Mesenchymal stem cell (in vitro differentiated cells and primary cell): Measurements from ENCODE around the gene LEUTX.

Experiments used
- DNase-seq: peaks from one replicate; pipeline ENCODE4 v3.0.0-alpha.2; 2013
- H2AFZ ChIP-seq: one replicate; pipeline ENCODE4 v1.6.1; 2013; ENCODE audit warnings: low read depth, mild to moderate bottlenecking, control low read depth, inconsistent platforms, low read length, moderate library complexity
- H2AK5ac ChIP-seq: 2 replicates; pipeline ENCODE4 v1.6.1; 2013; ENCODE audit warnings: low read length, moderate library complexity, mild to moderate bottlenecking, inconsistent platforms; ENCODE audit not compliant: severe bottlenecking
- H2BK120ac ChIP-seq: one replicate; pipeline ENCODE4 v1.6.1; 2013; ENCODE audit warnings: low read depth, mild to moderate bottlenecking, inconsistent platforms, low read length, moderate library complexity
- H2BK12ac ChIP-seq, 2 experiments: one replicate each; pipeline ENCODE4 v1.6.1; 2013; ENCODE audit warnings: inconsistent platforms in 2 of 2, low read length in 2 of 2, mild to moderate bottlenecking in 2 of 2, moderate library complexity in 2 of 2, control low read depth in 1 of 2
- H2BK15ac ChIP-seq: one replicate; pipeline ENCODE4 v1.6.1; 2013; ENCODE audit warnings: mild to moderate bottlenecking, low read depth, inconsistent platforms; ENCODE audit not compliant: poor library complexity, severe bottlenecking
- H2BK5ac ChIP-seq: 2 replicates; pipeline ENCODE4 v1.6.1; 2013; ENCODE audit warnings: low read depth, mild to moderate bottlenecking, low read length, control low read depth, inconsistent platforms; ENCODE audit not compliant: poor library complexity, severe bottlenecking
- H3K14ac ChIP-seq, 2 experiments: one replicate each; pipeline ENCODE4 v1.6.1; 2013; ENCODE audit warnings: inconsistent platforms in 2 of 2, low read length in 2 of 2, control low read depth in 1 of 2, mild to moderate bottlenecking in 1 of 2, moderate library complexity in 1 of 2
- H3K18ac ChIP-seq, 2 experiments: one replicate each; pipeline ENCODE4 v1.6.1; 2013; ENCODE audit warnings: inconsistent platforms in 2 of 2, low read length in 2 of 2, control low read depth in 1 of 2, low read depth in 1 of 2, mild to moderate bottlenecking in 1 of 2
- H3K23ac ChIP-seq, 2 experiments: one replicate each; pipeline ENCODE4 v1.6.1; 2013; ENCODE audit warnings: inconsistent platforms in 2 of 2, low read length in 2 of 2, mild to moderate bottlenecking in 2 of 2, moderate library complexity in 2 of 2, control low read depth in 1 of 2
- H3K27ac ChIP-seq: 2 replicates; pipeline ENCODE4 v1.5.1; 2013; ENCODE audit warnings: mild to moderate bottlenecking, moderate library complexity, low read length, control low read depth, inconsistent platforms; ENCODE audit not compliant: poor library complexity, severe bottlenecking
- H3K27me3 ChIP-seq, 2 experiments: 2 replicates each; pipeline versions ENCODE4 v1.6.1 to v1.7.0; 2013; ENCODE audit warnings: low read length in 2 of 2, mild to moderate bottlenecking in 2 of 2, moderate library complexity in 2 of 2, control low read depth in 1 of 2, inconsistent platforms in 1 of 2; ENCODE audit not compliant: control insufficient read depth in 1 of 2, insufficient read depth in 1 of 2
- H3K36me3 ChIP-seq, 2 experiments: 2 replicates each; pipeline versions ENCODE4 v1.6.1 to v1.7.0; 2013; ENCODE audit warnings: low read length in 2 of 2, control low read depth in 1 of 2, inconsistent platforms in 1 of 2, low read depth in 1 of 2, mild to moderate bottlenecking in 1 of 2; ENCODE audit not compliant: insufficient read depth in 2 of 2, control insufficient read depth in 1 of 2
- H3K4ac ChIP-seq, 2 experiments: one replicate each; pipeline ENCODE4 v1.6.1; 2013; ENCODE audit warnings: inconsistent platforms in 2 of 2, low read length in 2 of 2, mild to moderate bottlenecking in 2 of 2, moderate library complexity in 2 of 2, control low read depth in 1 of 2, low read depth in 1 of 2
- H3K4me1 ChIP-seq: 2 replicates; pipeline ENCODE4 v1.6.1; 2013; ENCODE audit warnings: low read depth, low read length, control low read depth; ENCODE audit not compliant: control insufficient read depth, insufficient read depth
- H3K4me2 ChIP-seq: 2 replicates; pipeline ENCODE4 v1.6.1; 2013; ENCODE audit warnings: low read length, mild to moderate bottlenecking, inconsistent platforms; ENCODE audit not compliant: poor library complexity, severe bottlenecking
- H3K4me3 ChIP-seq, 2 experiments: 2 replicates each; pipeline versions ENCODE4 v1.5.1 to v1.7.0; 2013; ENCODE audit warnings: low read length in 2 of 2, mild to moderate bottlenecking in 2 of 2, control low read depth in 1 of 2, low read depth in 1 of 2; ENCODE audit not compliant: insufficient read depth in 1 of 2
- H3K79me1 ChIP-seq: replicated peaks from 2 replicates; pipeline ENCODE4 v1.6.1; 2013; ENCODE audit warnings: mild to moderate bottlenecking, control low read depth, low read length, inconsistent platforms; ENCODE audit not compliant: poor library complexity, severe bottlenecking
- H3K9ac ChIP-seq: 2 replicates; pipeline ENCODE4 v1.7.0; 2013; ENCODE audit warnings: mild to moderate bottlenecking, low read length, moderate library complexity
- H3K9me3 ChIP-seq: 2 replicates; pipeline ENCODE4 v1.7.0; 2013; ENCODE audit warnings: mild to moderate bottlenecking, low read length; ENCODE audit not compliant: control insufficient read depth
- H4K8ac ChIP-seq: one replicate; pipeline ENCODE4 v1.6.1; 2013; ENCODE audit warnings: inconsistent platforms, mild to moderate bottlenecking, low read length, moderate library complexity
- H4K91ac ChIP-seq: one replicate; pipeline ENCODE4 v1.6.1; 2013; ENCODE audit warnings: mild to moderate bottlenecking, low read length, inconsistent platforms
- WGBS: methylation state at CpG from one replicate; pipeline ENCODE4 v1.1.7; 2013; ENCODE audit warnings: mixed read lengths; 5-methylcytosine and 5-hydroxymethylcytosine counted together

The LEUTX gene

DNA sequence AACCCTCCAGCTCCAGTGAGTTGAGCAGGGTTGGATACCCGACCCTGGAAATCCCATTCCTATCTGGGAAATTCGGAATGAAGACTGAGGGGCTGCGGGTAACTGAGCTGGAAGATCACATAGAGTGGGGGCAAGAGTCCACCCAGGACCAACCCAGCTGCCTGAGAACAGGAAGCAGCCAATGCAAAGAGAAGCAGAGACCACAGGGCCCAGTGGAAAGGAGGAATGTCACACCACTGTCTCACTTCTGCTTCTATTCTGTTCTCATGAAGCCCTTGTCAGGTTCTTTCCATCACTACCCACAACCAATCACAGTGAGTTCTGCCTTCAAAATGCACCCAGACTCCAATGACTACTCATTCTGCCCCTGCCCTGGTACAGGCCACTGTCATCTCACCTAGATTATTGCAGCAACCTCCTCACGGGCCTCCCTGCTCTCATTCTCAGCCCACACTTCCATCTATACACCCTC, 40.0 kb downstream of the LEUTX start:
- Histone ChIP-seq H3K9me3 (peaks cover 3% of the 10 kb centered on the region), H3K23ac (no peak overlapping the region), H3K4me2 (no peak overlapping the region), H3K14ac (no peak overlapping the region), H3K4me3 (no peak overlapping the region), H2AFZ (no peak overlapping the region), H3K4ac (no peak overlapping the region), H3K18ac (no peak overlapping the region), H2BK120ac (no peak overlapping the region), H3K4me1 (peaks cover 8% of the 10 kb centered on the region), H3K9ac (no peak overlapping the region), H4K91ac (no peak overlapping the region), H3K27me3 (no peaks in the 10 kb centered on the region), H2BK15ac (no peak overlapping the region), H3K27ac (no peak overlapping the region), H3K36me3 (peaks cover 0 to 5% of the 10 kb centered on the region in 2 experiments), H2BK12ac (no peak overlapping the region), H2AK5ac (no peak overlapping the region), H2BK5ac (no peak overlapping the region), H4K8ac (no peak overlapping the region), H3K79me1 (peaks cover 19% of the 10 kb centered on the region)
- WGBS: 87% methylated on average over 4 of the region's 4 CpGs
- DNase-seq: no peak

DNA sequence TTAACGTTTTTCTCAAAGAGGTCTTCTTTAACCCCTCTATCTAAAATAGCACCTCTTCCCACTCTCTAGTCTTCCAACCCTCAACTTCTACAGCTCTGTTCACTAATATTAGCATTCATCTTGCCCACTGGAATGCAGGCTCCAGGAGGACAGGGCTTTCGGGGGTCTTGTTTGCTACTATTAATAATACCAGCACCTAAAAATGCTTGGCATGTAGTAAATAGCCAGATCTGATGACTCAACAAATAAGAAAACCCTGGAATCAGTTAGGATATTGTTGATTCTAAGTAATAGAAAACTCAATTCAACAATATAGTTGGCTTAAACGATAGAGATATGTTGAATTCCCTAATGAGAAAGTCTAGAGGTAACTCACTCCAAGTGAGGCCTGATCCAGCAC, 41.1 kb downstream of the LEUTX start:
- H4K8ac ChIP-seq: no peak overlapping the region
- no peak overlapping the region for H3K23ac ChIP-seq
- H3K4me1 ChIP-seq: peaks cover 12% of the 10 kb centered on the region
- H3K36me3 ChIP-seq: peaks cover under 1 to 5% of the 10 kb centered on the region in 2 experiments
- H3K18ac ChIP-seq: no peak overlapping the region
- no peak overlapping the region for H3K4ac ChIP-seq
- H2AK5ac ChIP-seq: no peak overlapping the region
- no peak overlapping the region for H3K27ac ChIP-seq
- H2AFZ ChIP-seq: no peak overlapping the region
- peaks cover 25% of the 10 kb centered on the region for H3K79me1 ChIP-seq
- no peak overlapping the region for H3K9ac ChIP-seq
- H3K9me3 ChIP-seq: peaks cover 3% of the 10 kb centered on the region
- no peak overlapping the region for H2BK120ac ChIP-seq
- H4K91ac ChIP-seq: no peak overlapping the region
- no peak overlapping the region for H3K4me2 ChIP-seq
- no peak overlapping the region for H2BK15ac ChIP-seq
- no peak for DNase-seq
- H3K4me3 ChIP-seq: no peak overlapping the region
- no peak overlapping the region for H2BK5ac ChIP-seq
- no peaks in the 10 kb centered on the region for H3K27me3 ChIP-seq
- no peak overlapping the region for H2BK12ac ChIP-seq
- H3K14ac ChIP-seq: no peak overlapping the region
- 65% methylated on average over 2 of the region's 3 CpGs for WGBS

DNA sequence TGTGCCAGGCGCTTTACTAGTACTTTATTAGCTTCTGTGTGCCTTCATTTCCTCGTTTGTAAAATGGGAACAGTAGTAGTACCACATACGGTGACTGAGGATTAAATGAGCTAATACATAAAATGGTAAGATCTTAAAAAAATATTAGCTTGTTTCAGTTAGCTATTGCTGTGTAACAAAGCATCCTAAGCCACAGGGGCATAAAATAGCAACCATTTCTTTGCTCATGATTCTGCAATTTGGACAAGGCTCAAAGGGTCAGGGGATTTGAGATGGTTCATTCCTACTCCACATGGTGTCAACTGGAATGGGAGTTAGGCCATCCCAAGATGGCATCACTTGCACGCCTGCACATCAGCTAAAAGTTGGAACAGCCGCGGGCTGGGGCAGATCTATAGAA, 42.0 kb downstream of the LEUTX start:
- WGBS: 82% methylated on average over 6 of the region's 6 CpGs
- H2AFZ ChIP-seq: no peak overlapping the region

DNA sequence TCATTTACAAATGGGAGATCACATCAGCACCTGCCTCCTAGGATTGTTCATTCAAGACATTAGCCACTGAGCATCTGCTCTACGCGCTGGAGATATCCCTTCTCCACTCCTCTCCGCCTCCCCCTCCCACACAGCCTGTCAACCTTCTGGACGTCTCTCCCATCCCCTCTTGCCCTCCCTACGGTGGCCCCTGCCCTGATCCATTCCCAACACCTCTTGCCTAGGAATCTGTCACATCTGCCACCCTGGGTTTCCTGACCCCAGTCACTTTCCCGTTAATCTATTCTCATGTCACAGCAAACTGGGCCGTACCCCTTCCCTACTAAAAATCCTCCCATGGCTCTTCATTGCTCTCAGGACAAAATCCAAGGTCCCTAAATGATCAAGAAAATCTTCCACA, 45.0 kb downstream of the LEUTX start:
- H3K4me3 ChIP-seq: peak overlapping the region in 1 of 2 experiments; percentile 97
- H3K4me1 ChIP-seq: peaks cover 20% of the 10 kb centered on the region
- H3K14ac ChIP-seq: peak overlapping the region in 1 of 2 experiments; percentile 94
- no peak overlapping the region for H3K23ac ChIP-seq
- H3K4me2 ChIP-seq: peak overlapping the region; percentile 80
- no peak overlapping the region for H2BK120ac ChIP-seq
- peak overlapping the region; percentile 88 for H2AFZ ChIP-seq
- peak overlapping the region in 1 of 2 experiments; percentile 35 for H3K4ac ChIP-seq
- DNase-seq: no peak
- H3K79me1 ChIP-seq: peaks cover 44% of the 10 kb centered on the region
- H4K8ac ChIP-seq: no peak overlapping the region
- 57% methylated on average over 7 of the region's 7 CpGs for WGBS
- no peaks in the 10 kb centered on the region for H3K27me3 ChIP-seq
- peaks cover 26 to 38% of the 10 kb centered on the region in 2 experiments for H3K36me3 ChIP-seq
- no peak overlapping the region for H4K91ac ChIP-seq
- no peak overlapping the region for H3K27ac ChIP-seq
- peak overlapping the region; percentile 93 for H3K9ac ChIP-seq
- H3K18ac ChIP-seq: no peak overlapping the region
- H2AK5ac ChIP-seq: no peak overlapping the region
- H2BK5ac ChIP-seq: no peak overlapping the region
- H2BK12ac ChIP-seq: no peak overlapping the region
- H3K9me3 ChIP-seq: peaks cover 3% of the 10 kb centered on the region
- no peak overlapping the region for H2BK15ac ChIP-seq

More for the DNA sequence above, 42.0 kb downstream of the LEUTX start:
- Histone ChIP-seq H2BK12ac (no peak overlapping the region), H3K9me3 (peaks cover 3% of the 10 kb centered on the region), H2BK5ac (no peak overlapping the region), H3K79me1 (peaks cover 25% of the 10 kb centered on the region), H3K4me1 (peaks cover 18% of the 10 kb centered on the region), H3K14ac (no peak overlapping the region), H3K4me2 (no peak overlapping the region), H4K91ac (no peak overlapping the region), H3K18ac (no peak overlapping the region), H3K36me3 (peaks cover 5 to 9% of the 10 kb centered on the region in 2 experiments), H2AK5ac (no peak overlapping the region), H3K27me3 (no peaks in the 10 kb centered on the region), H4K8ac (no peak overlapping the region), H3K4me3 (no peak overlapping the region), H2BK15ac (no peak overlapping the region), H3K27ac (no peak overlapping the region), H3K9ac (no peak overlapping the region), H2BK120ac (no peak overlapping the region), H3K23ac (no peak overlapping the region), H3K4ac (no peak overlapping the region)
- no peak for DNase-seq
